NB4 (cell line): ENCODE results near the gene KRT38.
"Not testable (repeated sequence)": the region's sequence is repeated elsewhere in the genome, so short reads cannot be mapped to it uniquely, and the experiment has no call there.

Experiments used
- DNase-seq: peaks from one replicate; pipeline ENCODE4 v3.0.0; 2010; ENCODE audit warnings: low read depth
- H3K4me3 ChIP-seq: one replicate; pipeline ENCODE4 v1.5.1; 2011; ENCODE audit warnings: mild to moderate bottlenecking, low read depth, low read length, moderate library complexity
- MYC ChIP-seq: IDR thresholded peaks from 2 replicates; pipeline ENCODE4 v1.6.1; 2011; ENCODE audit warnings: low read depth, low read length
- POLR2A ChIP-seq: IDR thresholded peaks from 2 replicates; pipeline ENCODE4 v1.6.1; 2011; ENCODE audit warnings: mild to moderate bottlenecking; ENCODE audit not compliant: insufficient read length; ENCODE audit errors: extremely low read depth
- TF ChIP-seq, protein P1 (sequence below): IDR thresholded peaks from 2 replicates; pipeline ENCODE4 v1.6.1; 2011; ENCODE audit warnings: low read depth, low read length
- TF ChIP-seq, protein P2 (sequence below): IDR thresholded peaks from one replicate; pipeline ENCODE4 v1.5.1; 2012; ENCODE audit warnings: low read depth, low read length

KRT38 gene

DNA sequence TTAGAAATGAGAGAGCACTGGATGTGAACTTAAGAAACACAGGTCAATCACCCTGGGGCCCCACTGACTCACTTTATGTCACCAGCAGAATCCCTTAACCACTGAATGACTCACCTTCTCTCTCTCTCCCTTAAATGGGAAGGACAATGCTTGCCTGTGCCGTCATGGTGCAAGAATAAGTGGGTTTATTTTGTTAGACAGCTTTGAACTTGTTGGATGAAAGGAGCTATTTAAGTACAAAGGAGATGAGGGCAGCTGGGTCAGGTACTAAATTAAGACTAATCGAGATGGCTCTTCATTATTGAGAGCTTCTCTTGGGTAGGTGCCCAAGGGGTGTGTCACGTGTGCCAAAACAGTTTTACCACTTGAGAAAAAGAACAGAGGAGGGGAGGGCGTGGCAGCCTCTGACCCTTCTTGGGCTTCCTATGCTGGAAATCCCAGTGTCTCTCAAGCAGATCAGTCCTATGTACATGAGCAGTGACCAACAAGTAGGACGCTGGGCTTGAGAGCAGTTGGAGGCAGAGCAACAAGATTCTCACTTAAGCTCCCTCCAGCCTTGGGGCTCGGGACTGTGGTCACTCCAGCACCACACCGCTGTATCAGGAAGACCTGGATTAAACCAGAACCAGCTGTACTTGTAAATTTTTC is 36.6 kb downstream of the KRT38 start:
- no peak overlapping the region for H3K4me3 ChIP-seq
- peak; percentile 79 for DNase-seq
- TF ChIP-seq, protein P1, sequence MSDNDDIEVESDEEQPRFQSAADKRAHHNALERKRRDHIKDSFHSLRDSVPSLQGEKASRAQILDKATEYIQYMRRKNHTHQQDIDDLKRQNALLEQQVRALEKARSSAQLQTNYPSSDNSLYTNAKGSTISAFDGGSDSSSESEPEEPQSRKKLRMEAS, result no peak

GRCh38 chr17:41403404-41404023 is 37.3 kb downstream of the KRT38 start:
- no peak overlapping the region for H3K4me3 ChIP-seq
- TF ChIP-seq, protein P1, result no peak
- TF ChIP-seq, protein P2, sequence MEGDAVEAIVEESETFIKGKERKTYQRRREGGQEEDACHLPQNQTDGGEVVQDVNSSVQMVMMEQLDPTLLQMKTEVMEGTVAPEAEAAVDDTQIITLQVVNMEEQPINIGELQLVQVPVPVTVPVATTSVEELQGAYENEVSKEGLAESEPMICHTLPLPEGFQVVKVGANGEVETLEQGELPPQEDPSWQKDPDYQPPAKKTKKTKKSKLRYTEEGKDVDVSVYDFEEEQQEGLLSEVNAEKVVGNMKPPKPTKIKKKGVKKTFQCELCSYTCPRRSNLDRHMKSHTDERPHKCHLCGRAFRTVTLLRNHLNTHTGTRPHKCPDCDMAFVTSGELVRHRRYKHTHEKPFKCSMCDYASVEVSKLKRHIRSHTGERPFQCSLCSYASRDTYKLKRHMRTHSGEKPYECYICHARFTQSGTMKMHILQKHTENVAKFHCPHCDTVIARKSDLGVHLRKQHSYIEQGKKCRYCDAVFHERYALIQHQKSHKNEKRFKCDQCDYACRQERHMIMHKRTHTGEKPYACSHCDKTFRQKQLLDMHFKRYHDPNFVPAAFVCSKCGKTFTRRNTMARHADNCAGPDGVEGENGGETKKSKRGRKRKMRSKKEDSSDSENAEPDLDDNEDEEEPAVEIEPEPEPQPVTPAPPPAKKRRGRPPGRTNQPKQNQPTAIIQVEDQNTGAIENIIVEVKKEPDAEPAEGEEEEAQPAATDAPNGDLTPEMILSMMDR, result no peak
- TF ChIP-seq POLR2A (no peak), MYC (no peak)
- DNase-seq, result no peak

DNA sequence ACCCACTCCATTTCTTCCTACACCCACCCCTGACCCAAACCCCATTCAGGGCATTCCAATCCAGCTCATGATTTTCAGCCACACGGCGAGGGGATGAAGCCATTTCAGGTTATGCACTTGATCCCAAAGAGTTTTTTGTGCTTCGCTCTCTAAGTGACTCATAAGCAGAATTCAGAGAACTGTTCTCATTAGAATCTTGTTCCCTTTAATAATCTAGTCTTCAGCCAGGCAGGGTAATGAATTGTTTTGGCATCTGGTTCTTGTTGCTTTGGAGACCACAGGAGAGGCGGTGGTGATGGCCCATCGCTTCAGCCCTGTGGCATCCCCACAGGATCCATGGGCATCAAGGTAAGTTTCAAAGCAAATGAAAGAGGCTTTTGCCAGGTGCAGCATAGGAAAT is 38.6 kb downstream of the KRT38 start:
- no peak for DNase-seq
- TF ChIP-seq POLR2A, result no peak
- TF ChIP-seq, protein P1, result no peak
- no peak for TF ChIP-seq MYC
- TF ChIP-seq, protein P2, result no peak
- H3K4me3 ChIP-seq, result no peak overlapping the region

- H3K4me3 ChIP-seq, result no peak within 1 kb of the TSS
- no peak for DNase-seq
- TF ChIP-seq, protein P1, result no peak
- TF ChIP-seq POLR2A (no peak), MYC (no peak)
- TF ChIP-seq, protein P2, result no peak
These were observed 43.7 kb downstream of the KRT38 start, which contains the start of gene KRT31 for GRCh38 chr17:41396996-41397660. KRT31 (minus strand) TSS chr17:41397608; CDS start chr17:41397539, 69 bp downstream.

DNA sequence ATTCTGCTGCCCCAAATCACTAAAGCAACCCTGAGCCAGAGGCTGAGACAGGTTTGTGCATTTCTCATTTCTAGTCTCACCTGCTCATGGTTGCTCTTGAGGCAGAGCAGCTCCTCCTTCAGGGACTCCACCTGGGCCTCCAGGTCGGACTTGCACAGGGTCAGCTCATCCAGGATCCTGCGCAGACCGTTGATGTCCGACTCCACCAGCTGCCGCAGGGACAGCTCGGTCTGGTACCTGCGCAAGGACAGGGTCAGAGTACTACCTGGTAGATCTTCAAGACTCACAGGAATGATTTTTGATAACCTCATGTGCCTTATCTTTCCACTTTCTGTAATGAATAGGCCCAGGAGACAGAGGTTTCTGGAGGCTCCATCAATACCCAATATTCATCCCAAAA is 44.4 kb downstream of the KRT38 start:
- TF ChIP-seq MYC (no peak), POLR2A (no peak)
- TF ChIP-seq, protein P2, result no peak
- TF ChIP-seq, protein P1, result no peak

GRCh38 chr17:41395611-41396010 is 45.2 kb downstream of the KRT38 start:
- H3K4me3 ChIP-seq, result no peak overlapping the region
- TF ChIP-seq, protein P1, result no peak
- TF ChIP-seq MYC (no peak), POLR2A (no peak)
- TF ChIP-seq, protein P2, result no peak
- DNase-seq, result no peak

More for the DNA sequence above, 44.4 kb downstream of the KRT38 start:
- no peak for DNase-seq
- H3K4me3 ChIP-seq, result no peak overlapping the region

GRCh38 chr17:41395044-41395443 is 45.7 kb downstream of the KRT38 start:
- not testable (repeated sequence) for DNase-seq, H3K4me3 ChIP-seq
